Measurements from ENCODE around the gene ZBTB39.
"Not testable (repeated sequence)": the region's sequence is repeated elsewhere in the genome, so short reads cannot be mapped to it uniquely, and the experiment has no call there.

The ZBTB39 gene

GRCh38 chr12:56999456-56999855 is 6.9 kb downstream of the ZBTB39 start:
- no peak for DNase-seq

GRCh38 chr12:56998981-56999380 is 7.4 kb downstream of the ZBTB39 start:
- DNase-seq: no peak

- no peak for DNase-seq
Observed at GRCh38 chr12:56998316-56998715, 8.0 kb downstream of the ZBTB39 start.

- DNase-seq: no peak
Observed at GRCh38 chr12:56996793-56997545, 9.4 kb downstream of the ZBTB39 start.

GRCh38 chr12:56995930-56996496 is 10.3 kb downstream of the ZBTB39 start:
- DNase-seq: no peak

GRCh38 chr12:56995201-56995929 is 11.0 kb downstream of the ZBTB39 start:
- DNase-seq: no peak

- no peak for DNase-seq
Observed at GRCh38 chr12:56994231-56994746, 12.1 kb downstream of the ZBTB39 start.

- no peak for DNase-seq
Observed at GRCh38 chr12:56993346-56993745, 13.0 kb downstream of the ZBTB39 start.

- no peak for DNase-seq
Observed at GRCh38 chr12:56991319-56992246, 14.8 kb downstream of the ZBTB39 start.

GRCh38 chr12:56990648-56991318 is 15.6 kb downstream of the ZBTB39 start:
- DNase-seq: no peak

- no peak for DNase-seq
Observed at GRCh38 chr12:56989861-56990610, 16.3 kb downstream of the ZBTB39 start.

- DNase-seq: no peak
Observed at GRCh38 chr12:56988207-56988739, 18.1 kb downstream of the ZBTB39 start.

GRCh38 chr12:56987551-56988053 is 18.7 kb downstream of the ZBTB39 start:
- peak; percentile 86 for DNase-seq

GRCh38 chr12:56987011-56987410 is 19.3 kb downstream of the ZBTB39 start:
- DNase-seq: no peak

GRCh38 chr12:56985714-56986113 is 20.6 kb downstream of the ZBTB39 start:
- DNase-seq: not testable (repeated sequence)

GRCh38 chr12:56983386-56983785 is 23.0 kb downstream of the ZBTB39 start:
- DNase-seq: no peak

GRCh38 chr12:56982578-56983236 is 23.6 kb downstream of the ZBTB39 start:
- DNase-seq: not testable (repeated sequence)

- DNase-seq: no peak
Observed at GRCh38 chr12:56980941-56981530, 25.3 kb downstream of the ZBTB39 start.

GRCh38 chr12:56980268-56980667 is 26.1 kb downstream of the ZBTB39 start:
- DNase-seq: no peak

GRCh38 chr12:56979628-56980027 is 26.7 kb downstream of the ZBTB39 start:
- DNase-seq: no peak
